Esophagus muscularis mucosa (tissue), 4 donors: Measurements from ENCODE around the gene PRCP. TPM values are rescaled to one million over a fixed set of nuclear protein-coding genes. Genes with fewer than 3 reads are reported as not detected.
A peak's percentile ranks its signal among the peaks of the same experiment; 100 is the strongest.

ENCODE experiments used
- DNase-seq: peaks from one replicate; pipeline ENCODE4 v3.0.0-alpha.2; 2017; ENCODE audit errors: extremely low spot score
- H3K27ac ChIP-seq, 4 donors: fragments of 200-600 bp; sonication (generic); replicated peaks in 1 of 4; 1 replicate in 3 of 4; 2 replicates in 1 of 4; pipeline ENCODE4 v1.5.1; 2016 to 2019; ENCODE audit warnings: mild to moderate bottlenecking in 1 of 4
- H3K27me3 ChIP-seq, 4 donors: fragments of 200-600 bp; sonication (generic); one replicate each; pipeline versions ENCODE4 v1.5.1 to v1.6.0; 2016 to 2019
- H3K36me3 ChIP-seq, 4 donors: fragments of 200-600 bp; sonication (generic); one replicate each; pipeline ENCODE4 v1.5.1; 2016 to 2019
- H3K4me1 ChIP-seq, 4 donors: fragments of 200-600 bp; sonication (generic); one replicate each; pipeline ENCODE4 v1.5.1; 2016 to 2019
- H3K4me3 ChIP-seq, 4 donors: fragments of 200-600 bp; sonication (generic); 1 replicate in 2 of 4; 2 replicates in 2 of 4; pipeline ENCODE4 v1.5.1; 2016 to 2019; ENCODE audit warnings: mild to moderate bottlenecking in 4 of 4, moderate library complexity in 1 of 4
- H3K9me3 ChIP-seq, 4 donors: fragments of 200-600 bp; sonication (generic); 1 replicate in 3 of 4; 2 replicates in 1 of 4; pipeline ENCODE4 v1.5.1; 2016 to 2019
- EP300 ChIP-seq: sonication (generic); formaldehyde crosslinking; IDR thresholded peaks from one replicate; pipeline ENCODE4 v1.6.1; 2017; ENCODE audit warnings: antibody characterized with exemption
- POLR2A ChIP-seq: fragments of 450-650 bp; IDR thresholded peaks from one replicate; pipeline ENCODE4 v1.6.1; 2017; ENCODE audit warnings: antibody characterized with exemption, moderate library complexity, mild to moderate bottlenecking, low read depth
- POLR2AphosphoS5 ChIP-seq, 2 donors: sonication (generic); formaldehyde crosslinking; IDR thresholded peaks; one replicate each; pipeline ENCODE4 v1.6.1; 2017; ENCODE audit warnings: antibody characterized with exemption in 2 of 2
- WGBS: methylation state at CpG from one replicate; pipeline ENCODE4 v1.1.5; 2018; 5-methylcytosine and 5-hydroxymethylcytosine counted together
- intact Hi-C: fragments of 100-400 bp; cut with DNase I; formaldehyde crosslinking; loops from one replicate; pipeline ENCODE4 v1.15.1; 2023
- total RNA-seq, 4 donors: library from RNA; depleted of rRNA; stranded (reverse); fragments of >200 nt; gene quantifications; one replicate each; pipeline versions ENCODE4 v1.1.0 to v1.2.1, GENCODE V29; 2016
- TF ChIP-seq, protein P1 (sequence below), 3 experiments: fragments of 200-600 bp in 2 of 3; fragments of 450-650 bp in 1 of 3; sonication (generic) in 2 of 3; IDR thresholded peaks; one replicate each; pipeline ENCODE4 v1.5.1; 2017 to 2019; ENCODE audit warnings: antibody characterized with exemption in 3 of 3, mild to moderate bottlenecking in 2 of 3, moderate library complexity in 1 of 3

PRCP gene
- total RNA-seq, 4 donors from 2014 or later, result 29.1 to 46.2 (median 35.0) TPM

DNA sequence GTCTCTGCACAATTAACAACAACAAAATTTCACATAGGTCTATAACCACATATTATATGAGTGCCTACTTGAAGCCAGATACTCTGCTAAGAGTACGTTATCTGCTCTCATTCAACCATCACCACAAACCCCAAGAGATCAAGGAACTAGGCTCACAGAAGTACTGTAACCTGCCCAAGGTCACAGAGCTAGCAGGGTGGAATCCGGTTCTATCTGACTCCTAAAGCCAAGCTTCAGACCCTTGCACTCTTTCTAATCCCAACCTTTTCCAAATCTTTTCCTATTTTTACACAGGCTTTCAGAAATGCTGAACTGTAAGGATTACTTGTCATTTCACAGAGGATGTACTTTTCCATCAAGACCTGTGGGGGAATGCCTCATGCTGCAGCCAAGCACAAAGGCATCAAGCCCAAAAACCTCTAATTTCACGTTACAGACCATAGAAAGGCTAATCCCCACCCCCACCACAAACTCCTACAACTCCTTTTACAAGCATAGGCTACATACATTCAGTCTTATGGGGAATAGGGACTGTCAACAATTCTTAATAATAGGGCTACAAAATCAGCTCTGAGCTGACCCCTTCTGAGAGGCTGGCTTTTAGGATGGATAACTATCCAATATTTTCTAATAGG, 927 bp downstream of the PRCP start:
- Histone ChIP-seq H3K36me3 (no peaks in the 10 kb centered on the region), H3K27ac (peak overlapping the region; percentile 92 to 96 (median 94)), H3K9me3 (no peaks in the 10 kb centered on the region), H3K4me1 (peaks cover 9 to 45% (median 34%) of the 10 kb centered on the region in 4 donors), H3K4me3 (peak overlapping the region; percentile 68 to 83 (median 74)), H3K27me3 (no peaks in the 10 kb centered on the region)
- intact Hi-C loops, result no loop called here
- no peak for TF ChIP-seq POLR2A
- no peak for TF ChIP-seq POLR2AphosphoS5 (IDR thresholded peaks at IDR 0.05)
- TF ChIP-seq, protein P1, sequence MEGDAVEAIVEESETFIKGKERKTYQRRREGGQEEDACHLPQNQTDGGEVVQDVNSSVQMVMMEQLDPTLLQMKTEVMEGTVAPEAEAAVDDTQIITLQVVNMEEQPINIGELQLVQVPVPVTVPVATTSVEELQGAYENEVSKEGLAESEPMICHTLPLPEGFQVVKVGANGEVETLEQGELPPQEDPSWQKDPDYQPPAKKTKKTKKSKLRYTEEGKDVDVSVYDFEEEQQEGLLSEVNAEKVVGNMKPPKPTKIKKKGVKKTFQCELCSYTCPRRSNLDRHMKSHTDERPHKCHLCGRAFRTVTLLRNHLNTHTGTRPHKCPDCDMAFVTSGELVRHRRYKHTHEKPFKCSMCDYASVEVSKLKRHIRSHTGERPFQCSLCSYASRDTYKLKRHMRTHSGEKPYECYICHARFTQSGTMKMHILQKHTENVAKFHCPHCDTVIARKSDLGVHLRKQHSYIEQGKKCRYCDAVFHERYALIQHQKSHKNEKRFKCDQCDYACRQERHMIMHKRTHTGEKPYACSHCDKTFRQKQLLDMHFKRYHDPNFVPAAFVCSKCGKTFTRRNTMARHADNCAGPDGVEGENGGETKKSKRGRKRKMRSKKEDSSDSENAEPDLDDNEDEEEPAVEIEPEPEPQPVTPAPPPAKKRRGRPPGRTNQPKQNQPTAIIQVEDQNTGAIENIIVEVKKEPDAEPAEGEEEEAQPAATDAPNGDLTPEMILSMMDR (IDR thresholded peaks at IDR 0.05), result no peak
- no peak for TF ChIP-seq EP300
- no peak for DNase-seq
- WGBS, result 38% methylated on average over 3 of the region's 3 CpGs

DNA sequence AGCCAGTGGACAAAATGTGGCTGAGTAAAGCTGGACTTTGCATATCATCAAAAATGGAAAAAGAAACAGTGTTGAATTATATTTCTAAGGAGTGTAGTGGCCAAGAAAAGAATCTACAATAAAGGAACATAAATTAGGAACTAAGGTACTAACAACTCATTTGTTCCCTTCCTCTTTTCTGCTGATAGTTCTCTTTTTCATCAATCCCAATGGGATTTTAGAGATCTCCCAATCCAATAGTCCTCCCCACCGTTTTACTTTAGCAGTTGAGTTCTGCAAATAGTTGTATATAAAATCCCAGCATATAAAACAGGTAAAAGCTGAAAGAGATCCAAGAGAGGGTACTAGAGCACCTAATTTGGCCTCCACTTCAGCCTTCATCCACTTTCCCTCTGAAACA, 2.0 kb downstream of the PRCP start:
- intact Hi-C loops, result no loop called here
- Histone ChIP-seq H3K9me3 (no peaks in the 10 kb centered on the region), H3K27ac (no peak overlapping the region), H3K27me3 (no peaks in the 10 kb centered on the region), H3K36me3 (no peaks in the 10 kb centered on the region), H3K4me1 (peaks cover 9 to 45% (median 34%) of the 10 kb centered on the region in 4 donors), H3K4me3 (peak overlapping the region in 3 of 4 donors; percentile 10 to 83 (median 68))
- no peak for DNase-seq
- TF ChIP-seq POLR2AphosphoS5 (IDR thresholded peaks at IDR 0.05), result no peak
- TF ChIP-seq, protein P1 (IDR thresholded peaks at IDR 0.05), result no peak
- no peak for TF ChIP-seq EP300
- no peak for TF ChIP-seq POLR2A
- WGBS, result 41% methylated on average over 1 of the region's 1 CpG

DNA sequence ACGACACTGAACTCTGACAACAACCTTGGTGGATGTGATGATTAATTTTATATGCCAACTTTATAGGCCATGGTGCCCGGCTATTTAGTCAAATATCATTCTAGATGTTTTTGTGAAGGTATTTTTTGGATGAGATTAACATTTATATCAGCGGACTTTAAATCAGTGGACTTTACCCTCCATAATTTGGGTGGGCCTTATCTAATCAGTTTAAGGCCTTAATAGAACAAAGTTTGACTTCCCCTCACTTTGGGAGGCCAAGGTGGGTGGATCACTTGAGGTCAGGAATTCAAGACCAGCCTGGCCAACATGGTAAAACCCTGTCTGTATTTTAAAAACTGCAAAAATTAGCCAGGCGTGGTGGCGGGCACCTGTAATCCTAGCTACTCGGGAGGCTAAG, 4.0 kb downstream of the PRCP start:
- intact Hi-C loops, result no loop called here
- TF ChIP-seq POLR2A, result no peak
- no peak for TF ChIP-seq POLR2AphosphoS5 (IDR thresholded peaks at IDR 0.05)
- TF ChIP-seq, protein P1 (IDR thresholded peaks at IDR 0.05), result no peak
- no peak for TF ChIP-seq EP300
- Histone ChIP-seq H3K36me3 (no peaks in the 10 kb centered on the region), H3K4me1 (peaks cover 9 to 42% (median 27%) of the 10 kb centered on the region in 4 donors), H3K27ac (no peak overlapping the region), H3K9me3 (no peaks in the 10 kb centered on the region), H3K27me3 (no peaks in the 10 kb centered on the region), H3K4me3 (no peak overlapping the region)
- 94% methylated on average over 6 of the region's 6 CpGs for WGBS
- no peak for DNase-seq

DNA sequence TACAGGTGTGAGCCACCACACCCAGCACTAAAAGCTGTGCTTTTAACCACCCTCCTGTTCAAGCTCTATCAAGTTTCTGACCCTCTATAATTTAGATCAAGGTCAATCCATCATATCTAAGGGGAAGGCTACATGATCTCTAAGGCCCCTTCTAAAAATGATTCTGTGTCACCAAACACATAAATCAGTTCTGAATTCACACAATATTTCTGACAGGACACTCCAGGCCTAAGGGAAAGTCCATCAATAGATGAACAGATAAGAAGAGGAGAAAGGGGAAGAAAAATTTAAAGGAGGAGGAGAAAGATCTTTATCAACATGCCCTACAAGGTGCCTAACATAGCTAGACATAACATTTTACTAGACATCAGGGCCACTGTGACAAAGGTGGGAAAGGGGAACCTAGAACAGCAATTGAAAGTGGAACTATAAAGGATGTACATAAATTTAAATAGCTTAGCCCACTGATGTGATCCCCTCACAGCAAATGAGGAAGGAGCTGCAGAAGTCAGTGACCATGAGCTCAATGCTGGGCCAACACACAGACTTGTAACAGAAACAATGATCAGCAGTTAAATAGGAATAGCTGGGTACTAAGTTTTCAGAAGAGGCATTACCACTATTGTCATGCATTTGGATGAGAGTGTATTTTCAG, 4.7 kb downstream of the PRCP start:
- intact Hi-C loops, result no loop called here
- no peak overlapping the region for H3K27ac ChIP-seq
- H3K27me3 ChIP-seq, result no peaks in the 10 kb centered on the region
- DNase-seq, result no peak
- TF ChIP-seq, protein P1 (IDR thresholded peaks at IDR 0.05), result no peak
- TF ChIP-seq POLR2AphosphoS5 (IDR thresholded peaks at IDR 0.05) (no peak), POLR2A (no peak), EP300 (no peak)
- no peaks in the 10 kb centered on the region for H3K36me3 ChIP-seq
- H3K9me3 ChIP-seq, result no peaks in the 10 kb centered on the region
- H3K4me3 ChIP-seq, result no peak overlapping the region
- peaks cover 9 to 44% (median 25%) of the 10 kb centered on the region in 4 donors for H3K4me1 ChIP-seq
